T-helper 2 cell treated with Interferon-gamma antibody and Interleukin-4, amounts not matched to agents 5 μg/mL and 100 μg/mL, for 36 hours (primary cell): ENCODE measurements around the gene SLX1B.
"Not testable (repeated sequence)": the region's sequence is repeated elsewhere in the genome, so short reads cannot be mapped to it uniquely, and the experiment has no call there.

Experiments
- DNase-seq: peaks from one replicate; pipeline ENCODE4 v3.0.0; 2021; ENCODE audit warnings: low spot score
- H3K27ac Mint-ChIP-seq: one replicate; pipeline ENCODE4 v1.8.0; 2021; ENCODE audit warnings: mild to moderate bottlenecking, mixed read lengths
- H3K27me3 Mint-ChIP-seq: one replicate; pipeline ENCODE4 v1.8.0; 2021; ENCODE audit warnings: low read depth, mixed read lengths
- H3K36me3 Mint-ChIP-seq: one replicate; pipeline ENCODE4 v1.8.0; 2021; ENCODE audit warnings: low read depth, mixed read lengths
- H3K4me1 Mint-ChIP-seq: one replicate; pipeline ENCODE4 v1.8.0; 2021; ENCODE audit warnings: low read depth, mixed read lengths
- H3K4me3 Mint-ChIP-seq: one replicate; pipeline ENCODE4 v1.8.0; 2022; ENCODE audit warnings: mild to moderate bottlenecking, moderate library complexity, mixed read lengths
- H3K9me3 Mint-ChIP-seq: one replicate; pipeline ENCODE4 v1.8.0; 2021; ENCODE audit warnings: mixed read lengths

Gene SLX1B

GRCh38 chr16:29482276-29482675, 27.9 kb downstream of the SLX1B start:
- not testable (repeated sequence) for H3K27ac Mint-ChIP-seq, H3K4me1 Mint-ChIP-seq, H3K36me3 Mint-ChIP-seq, H3K9me3 Mint-ChIP-seq, H3K27me3 Mint-ChIP-seq, DNase-seq, H3K4me3 Mint-ChIP-seq

GRCh38 chr16:29506308-29506707, 52.0 kb downstream of the SLX1B start, which contains the start of gene NPIPB12:
Gene NPIPB12, minus strand, starts transcription at chr16:29506408.
- not testable (repeated sequence) for H3K27me3 Mint-ChIP-seq, H3K4me3 Mint-ChIP-seq, H3K27ac Mint-ChIP-seq, H3K9me3 Mint-ChIP-seq, H3K36me3 Mint-ChIP-seq, DNase-seq, H3K4me1 Mint-ChIP-seq
